Osteocyte (in vitro differentiated cells): ENCODE data around the gene SLC9A8. TPM values are rescaled to one million over a fixed set of nuclear protein-coding genes. Genes with fewer than 3 reads are reported as not detected.

Experiments
- DNase-seq: peaks from one replicate; pipeline ENCODE4 v3.0.0; 2021; ENCODE audit warnings: mixed read lengths; ENCODE audit not compliant: unreplicated experiment; ENCODE audit errors: extremely low spot score
- H3K27ac Mint-ChIP-seq: one replicate; pipeline ENCODE4 v1.8.0; 2021; ENCODE audit warnings: mild to moderate bottlenecking, mixed read lengths; ENCODE audit not compliant: unreplicated experiment
- H3K27me3 Mint-ChIP-seq: one replicate; pipeline ENCODE4 v1.8.0; 2021; ENCODE audit warnings: mixed read lengths; ENCODE audit not compliant: unreplicated experiment
- H3K36me3 Mint-ChIP-seq: one replicate; pipeline ENCODE4 v1.8.0; 2021; ENCODE audit warnings: mixed read lengths; ENCODE audit not compliant: unreplicated experiment
- H3K4me1 Mint-ChIP-seq: one replicate; pipeline ENCODE4 v1.8.0; 2021; ENCODE audit warnings: mixed read lengths; ENCODE audit not compliant: unreplicated experiment
- H3K4me3 Mint-ChIP-seq: one replicate; pipeline ENCODE4 v1.8.0; 2021; ENCODE audit warnings: mild to moderate bottlenecking, moderate library complexity, mixed read lengths; ENCODE audit not compliant: unreplicated experiment
- H3K9me3 Mint-ChIP-seq: one replicate; pipeline ENCODE4 v1.8.0; 2021; ENCODE audit warnings: mixed read lengths; ENCODE audit not compliant: unreplicated experiment
- total RNA-seq: library from RNA; stranded (reverse); gene quantifications from 2 replicates; pipeline ENCODE4 v1.2.1, GENCODE V29; 2021
- TF ChIP-seq, protein P1 (sequence below): fragments of 200-600 bp; sonication (generic); IDR thresholded peaks from 2 replicates; pipeline ENCODE4 v1.5.0; 2021; ENCODE audit warnings: antibody characterized with exemption, mild to moderate bottlenecking, moderate library complexity

Gene SLC9A8
- total RNA-seq, 1 donor from 2014 or later: 10.9 TPM

DNA sequence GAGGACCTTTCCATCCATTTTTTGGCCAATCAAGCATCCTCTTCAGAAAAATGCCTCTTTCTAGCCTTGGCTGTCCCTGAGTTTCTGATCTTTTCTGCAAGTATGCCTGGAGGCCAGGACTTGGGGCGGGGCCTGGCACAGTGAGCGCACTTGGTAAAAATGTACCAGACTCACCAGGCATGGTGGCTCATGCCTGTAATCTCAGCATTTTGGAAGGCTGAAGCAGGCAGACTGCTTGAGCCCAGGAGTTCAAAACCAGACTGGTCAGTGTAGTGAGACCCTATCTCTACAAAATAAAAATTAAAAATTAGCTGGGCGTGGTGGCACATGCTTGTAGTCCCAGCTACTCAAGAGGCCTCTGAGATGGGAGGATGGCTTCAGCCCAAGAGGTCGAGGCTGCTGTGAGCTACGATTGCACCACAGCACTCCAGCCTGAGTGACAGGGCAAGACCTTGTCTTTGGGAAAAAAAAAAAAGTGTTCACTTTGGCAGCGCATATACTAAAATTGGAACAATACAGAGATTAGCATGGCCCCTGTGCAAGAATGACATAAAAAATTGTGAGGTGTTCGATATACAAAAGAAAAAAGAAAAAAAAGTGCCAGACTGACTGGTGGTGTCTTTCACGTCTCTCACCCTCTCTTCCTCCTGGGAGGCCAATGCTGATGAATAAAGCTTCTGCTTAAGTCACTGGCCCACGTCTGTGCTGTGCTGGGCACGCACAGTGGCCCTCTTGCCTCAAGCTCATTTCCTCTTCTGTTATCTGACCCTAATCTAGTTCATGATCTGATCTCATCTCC, 18.1 kb upstream of the SLC9A8 start:
- Mint-ChIP-seq H3K4me1 (peaks cover 1% of the 10 kb centered on the region), H3K4me3 (no peak overlapping the region), H3K9me3 (no peaks in the 10 kb centered on the region), H3K27ac (no peak overlapping the region), H3K36me3 (no peaks in the 10 kb centered on the region), H3K27me3 (peaks cover 8% of the 10 kb centered on the region)
- TF ChIP-seq, protein P1, sequence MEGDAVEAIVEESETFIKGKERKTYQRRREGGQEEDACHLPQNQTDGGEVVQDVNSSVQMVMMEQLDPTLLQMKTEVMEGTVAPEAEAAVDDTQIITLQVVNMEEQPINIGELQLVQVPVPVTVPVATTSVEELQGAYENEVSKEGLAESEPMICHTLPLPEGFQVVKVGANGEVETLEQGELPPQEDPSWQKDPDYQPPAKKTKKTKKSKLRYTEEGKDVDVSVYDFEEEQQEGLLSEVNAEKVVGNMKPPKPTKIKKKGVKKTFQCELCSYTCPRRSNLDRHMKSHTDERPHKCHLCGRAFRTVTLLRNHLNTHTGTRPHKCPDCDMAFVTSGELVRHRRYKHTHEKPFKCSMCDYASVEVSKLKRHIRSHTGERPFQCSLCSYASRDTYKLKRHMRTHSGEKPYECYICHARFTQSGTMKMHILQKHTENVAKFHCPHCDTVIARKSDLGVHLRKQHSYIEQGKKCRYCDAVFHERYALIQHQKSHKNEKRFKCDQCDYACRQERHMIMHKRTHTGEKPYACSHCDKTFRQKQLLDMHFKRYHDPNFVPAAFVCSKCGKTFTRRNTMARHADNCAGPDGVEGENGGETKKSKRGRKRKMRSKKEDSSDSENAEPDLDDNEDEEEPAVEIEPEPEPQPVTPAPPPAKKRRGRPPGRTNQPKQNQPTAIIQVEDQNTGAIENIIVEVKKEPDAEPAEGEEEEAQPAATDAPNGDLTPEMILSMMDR: no peak
- no peak for DNase-seq

DNA sequence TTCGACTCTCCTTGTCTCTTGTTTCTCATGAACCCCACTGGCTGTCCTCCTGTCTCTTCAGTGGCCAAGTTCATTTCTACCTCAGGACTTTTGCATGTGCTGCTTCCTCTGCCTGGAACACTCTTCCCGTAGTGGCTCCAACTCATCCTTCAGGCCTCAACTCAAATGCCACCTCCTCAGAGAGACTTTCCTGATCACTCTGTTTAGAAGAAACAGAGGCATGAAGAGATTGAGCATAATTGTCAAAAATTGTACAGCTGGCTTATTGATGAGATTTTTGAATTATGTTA, 17.5 kb upstream of the SLC9A8 start:
- H3K4me3 Mint-ChIP-seq: no peak overlapping the region
- H3K4me1 Mint-ChIP-seq: no peaks in the 10 kb centered on the region
- no peak overlapping the region for H3K27ac Mint-ChIP-seq
- no peaks in the 10 kb centered on the region for H3K9me3 Mint-ChIP-seq
- DNase-seq: no peak
- TF ChIP-seq, protein P1: no peak
- H3K27me3 Mint-ChIP-seq: peaks cover 8% of the 10 kb centered on the region
- no peaks in the 10 kb centered on the region for H3K36me3 Mint-ChIP-seq

DNA sequence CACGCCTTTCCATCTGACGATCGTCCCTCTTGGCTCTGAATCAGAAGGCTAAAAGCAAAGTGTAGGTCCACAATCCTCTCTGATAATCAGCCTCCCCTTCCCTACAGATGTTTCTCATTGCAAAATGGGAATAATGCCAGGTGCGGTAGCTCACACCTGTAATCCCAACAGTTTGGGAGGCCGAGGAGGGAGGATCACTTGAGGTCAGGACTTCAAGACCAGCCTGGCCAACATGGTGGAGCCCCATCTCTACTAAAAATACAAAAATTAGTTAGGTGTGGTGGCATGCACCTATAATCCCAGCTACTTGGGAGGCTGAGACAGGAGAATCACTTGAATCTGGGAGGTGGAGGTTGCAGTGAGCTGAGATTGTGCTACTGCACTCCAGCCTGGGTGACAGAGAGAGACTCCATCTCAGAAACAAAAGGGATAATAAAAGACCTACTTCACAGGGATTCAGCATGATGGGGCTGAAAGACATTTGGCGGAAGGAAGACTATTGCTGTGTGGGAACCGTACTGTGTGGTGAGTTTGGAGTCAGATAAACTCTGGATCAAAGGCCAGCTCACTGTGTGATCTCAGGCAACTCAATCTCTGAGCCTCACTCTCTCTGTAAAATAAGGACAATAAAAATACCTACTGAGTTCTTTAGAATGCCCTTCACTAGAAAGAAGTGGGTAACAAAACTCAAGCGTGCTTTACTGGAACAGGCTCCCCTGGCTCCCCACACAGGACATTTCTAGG, 15.9 kb upstream of the SLC9A8 start:
- H3K4me3 Mint-ChIP-seq: no peak overlapping the region
- no peaks in the 10 kb centered on the region for H3K9me3 Mint-ChIP-seq

DNA sequence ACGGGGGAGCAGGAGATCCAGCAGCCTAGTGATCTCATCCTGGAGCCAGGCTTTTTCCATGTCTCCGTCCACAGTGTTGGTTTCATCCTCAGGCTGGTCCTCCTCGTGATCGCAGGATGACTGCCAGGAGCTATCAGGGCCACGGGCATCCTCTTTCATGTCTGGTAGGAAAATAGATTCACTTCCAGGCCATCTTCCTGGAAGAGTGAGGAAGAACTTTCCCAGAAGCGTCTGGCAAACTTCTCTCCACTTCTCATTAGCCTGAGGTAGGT, 15.3 kb upstream of the SLC9A8 start:
- no peaks in the 10 kb centered on the region for H3K36me3 Mint-ChIP-seq
- H3K9me3 Mint-ChIP-seq: no peaks in the 10 kb centered on the region
- no peak overlapping the region for H3K27ac Mint-ChIP-seq
- H3K27me3 Mint-ChIP-seq: peaks cover 8% of the 10 kb centered on the region
- TF ChIP-seq, protein P1: no peak
- H3K4me1 Mint-ChIP-seq: no peaks in the 10 kb centered on the region
- no peak overlapping the region for H3K4me3 Mint-ChIP-seq
- DNase-seq: no peak

More for the DNA sequence above, 15.9 kb upstream of the SLC9A8 start:
- Mint-ChIP-seq H3K4me1 (no peaks in the 10 kb centered on the region), H3K27ac (no peak overlapping the region), H3K36me3 (no peaks in the 10 kb centered on the region), H3K27me3 (peaks cover 8% of the 10 kb centered on the region)
- no peak for DNase-seq
- TF ChIP-seq, protein P1: no peak

DNA sequence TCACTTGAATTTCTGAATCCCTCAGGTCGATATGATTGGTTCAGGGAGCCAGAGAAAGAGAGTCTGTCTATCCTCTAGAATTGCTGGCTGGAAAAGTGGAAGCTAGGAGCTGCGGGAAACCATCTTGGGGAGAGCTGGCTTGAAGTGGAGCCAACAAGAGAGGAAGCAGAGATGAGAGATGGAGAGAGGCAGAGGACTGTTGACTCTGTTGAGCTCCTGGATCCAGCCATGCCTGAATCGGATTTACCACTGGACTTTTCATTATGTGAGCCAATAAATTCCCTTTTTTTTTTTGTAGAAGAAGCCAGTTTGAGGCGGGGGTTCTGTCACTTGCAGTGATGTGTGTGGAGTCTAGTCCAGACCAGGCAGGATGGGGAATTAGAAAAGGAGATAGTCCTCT, 13.9 kb upstream of the SLC9A8 start:
- no peak for DNase-seq
- Mint-ChIP-seq H3K27ac (no peak overlapping the region), H3K9me3 (no peaks in the 10 kb centered on the region), H3K4me1 (no peaks in the 10 kb centered on the region), H3K36me3 (no peaks in the 10 kb centered on the region), H3K4me3 (no peak overlapping the region), H3K27me3 (peaks cover 8% of the 10 kb centered on the region)
- TF ChIP-seq, protein P1: no peak
